SK-N-SH treated with all-trans-retinoic acid at 6 μM for 48 hours (cell line): Measurements from ENCODE around the gene RHBDF2.

Experiments used
- CSDC2 ChIP-seq: fragments of 250-450 bp; sonication (Bioruptor Pico); IDR thresholded peaks from 2 replicates; pipeline ENCODE4 v1.5.0; 2020; ENCODE audit warnings: mild to moderate bottlenecking, moderate library complexity
- RARB ChIP-seq: fragments of 250-450 bp; sonication (Bioruptor Pico); IDR thresholded peaks from 2 replicates; pipeline ENCODE4 v1.8.0; 2021; ENCODE audit warnings: mild to moderate bottlenecking, moderate library complexity
- TCF4 ChIP-seq: fragments of 250-450 bp; sonication (Bioruptor Pico); IDR thresholded peaks from 2 replicates; pipeline ENCODE4 v1.8.0; 2021; ENCODE audit warnings: mild to moderate bottlenecking, moderate library complexity, borderline replicate concordance
- TF ChIP-seq, protein P1 (sequence below): fragments of 250-450 bp; sonication (Bioruptor Pico); IDR thresholded peaks from 2 replicates; pipeline ENCODE4 v1.8.0; 2020; ENCODE audit warnings: mild to moderate bottlenecking, moderate library complexity, borderline replicate concordance
- TF ChIP-seq, protein P2 (sequence below): fragments of 250-450 bp; sonication (Bioruptor Pico); IDR thresholded peaks from 2 replicates; pipeline ENCODE4 v1.8.0; 2021; ENCODE audit warnings: low read depth, mild to moderate bottlenecking, moderate library complexity, borderline replicate concordance

DNA sequence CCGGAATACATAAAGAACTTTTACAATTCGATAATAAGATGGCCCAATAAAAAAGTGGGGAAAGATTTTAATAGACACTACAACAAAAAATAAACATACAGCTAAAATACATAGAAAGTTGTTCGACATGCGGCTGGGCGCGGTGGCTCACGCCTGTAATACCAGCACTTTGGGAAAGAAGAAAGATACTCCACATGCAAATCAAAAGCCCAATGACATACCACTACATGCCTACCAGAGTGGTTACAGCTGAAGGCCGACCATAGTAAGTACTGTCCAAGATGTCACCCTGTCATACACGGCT lies 47.9 kb upstream of the RHBDF2 start:
- TF ChIP-seq RARB (no peak), CSDC2 (CRISPR knock-in tag) (no peak), TCF4 (no peak)
- TF ChIP-seq, protein P1, sequence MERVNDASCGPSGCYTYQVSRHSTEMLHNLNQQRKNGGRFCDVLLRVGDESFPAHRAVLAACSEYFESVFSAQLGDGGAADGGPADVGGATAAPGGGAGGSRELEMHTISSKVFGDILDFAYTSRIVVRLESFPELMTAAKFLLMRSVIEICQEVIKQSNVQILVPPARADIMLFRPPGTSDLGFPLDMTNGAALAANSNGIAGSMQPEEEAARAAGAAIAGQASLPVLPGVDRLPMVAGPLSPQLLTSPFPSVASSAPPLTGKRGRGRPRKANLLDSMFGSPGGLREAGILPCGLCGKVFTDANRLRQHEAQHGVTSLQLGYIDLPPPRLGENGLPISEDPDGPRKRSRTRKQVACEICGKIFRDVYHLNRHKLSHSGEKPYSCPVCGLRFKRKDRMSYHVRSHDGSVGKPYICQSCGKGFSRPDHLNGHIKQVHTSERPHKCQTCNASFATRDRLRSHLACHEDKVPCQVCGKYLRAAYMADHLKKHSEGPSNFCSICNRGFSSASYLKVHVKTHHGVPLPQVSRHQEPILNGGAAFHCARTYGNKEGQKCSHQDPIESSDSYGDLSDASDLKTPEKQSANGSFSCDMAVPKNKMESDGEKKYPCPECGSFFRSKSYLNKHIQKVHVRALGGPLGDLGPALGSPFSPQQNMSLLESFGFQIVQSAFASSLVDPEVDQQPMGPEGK (CRISPR knock-in tag), result no peak
- TF ChIP-seq, protein P2, sequence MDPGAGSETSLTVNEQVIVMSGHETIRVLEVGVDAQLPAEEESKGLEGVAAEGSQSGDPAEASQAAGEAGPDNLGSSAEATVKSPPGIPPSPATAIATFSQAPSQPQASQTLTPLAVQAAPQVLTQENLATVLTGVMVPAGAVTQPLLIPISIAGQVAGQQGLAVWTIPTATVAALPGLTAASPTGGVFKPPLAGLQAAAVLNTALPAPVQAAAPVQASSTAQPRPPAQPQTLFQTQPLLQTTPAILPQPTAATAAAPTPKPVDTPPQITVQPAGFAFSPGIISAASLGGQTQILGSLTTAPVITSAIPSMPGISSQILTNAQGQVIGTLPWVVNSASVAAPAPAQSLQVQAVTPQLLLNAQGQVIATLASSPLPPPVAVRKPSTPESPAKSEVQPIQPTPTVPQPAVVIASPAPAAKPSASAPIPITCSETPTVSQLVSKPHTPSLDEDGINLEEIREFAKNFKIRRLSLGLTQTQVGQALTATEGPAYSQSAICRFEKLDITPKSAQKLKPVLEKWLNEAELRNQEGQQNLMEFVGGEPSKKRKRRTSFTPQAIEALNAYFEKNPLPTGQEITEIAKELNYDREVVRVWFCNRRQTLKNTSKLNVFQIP (CRISPR knock-in tag), result no peak
